HFFc6 (cell line): ENCODE data around the gene SLC66A2. TPM values are rescaled to one million over a fixed set of nuclear protein-coding genes. Genes with fewer than 3 reads are reported as not detected.

Source experiments
- DNase-seq: peaks from one replicate; pipeline ENCODE4 v3.0.0-alpha.2; 2018
- H3K27ac Mint-ChIP-seq: 2 replicates; pipeline ENCODE4 v1.8.0; 2020; ENCODE audit warnings: mild to moderate bottlenecking, mixed read lengths
- H3K27me3 Mint-ChIP-seq: 2 replicates; pipeline ENCODE4 v1.8.0; 2021; ENCODE audit warnings: mild to moderate bottlenecking, moderate library complexity, mixed read lengths; ENCODE audit not compliant: insufficient read depth
- H3K36me3 Mint-ChIP-seq: 2 replicates; pipeline ENCODE4 v1.8.0; 2021; ENCODE audit warnings: low read depth, mixed read lengths
- H3K4me1 Mint-ChIP-seq: 2 replicates; pipeline ENCODE4 v1.8.0; 2020; ENCODE audit warnings: low read depth, mixed read lengths
- H3K4me3 Mint-ChIP-seq: 2 replicates; pipeline ENCODE4 v1.8.0; 2020; ENCODE audit warnings: mild to moderate bottlenecking, moderate library complexity, mixed read lengths
- H3K9me3 Mint-ChIP-seq: 2 replicates; pipeline ENCODE4 v1.8.0; 2020; ENCODE audit warnings: mild to moderate bottlenecking, mixed read lengths
- CTCF ChIP-seq: fragments of 200-600 bp; sonication (generic); IDR thresholded peaks from 2 replicates; pipeline ENCODE4 v1.5.0; 2021; ENCODE audit warnings: antibody characterized with exemption, mild to moderate bottlenecking
- total RNA-seq, 6 experiments: library from RNA; stranded (reverse); fragmentation: NEBNext Ultra II Directional; extraction: Animal tissue kit (Norgen Biotek cat#: 25700); gene quantifications; 2 replicates in 1 of 6; 3 replicates in 5 of 6; pipeline ENCODE4 v1.2.3, GENCODE V29; 2021

The SLC66A2 gene
- total RNA-seq, 6 experiments from 2014 or later = 26.6 to 41.2 (median 29.9) TPM

- H3K36me3 Mint-ChIP-seq = peaks cover 59% of the 10 kb centered on the region
- H3K27me3 Mint-ChIP-seq = no peaks in the 10 kb centered on the region
- no peaks in the 10 kb centered on the region for H3K4me1 Mint-ChIP-seq
Observed at GRCh38 chr18:79926306-79926705, 25.1 kb downstream of the SLC66A2 start.

GRCh38 chr18:79924814-79925731, 26.4 kb downstream of the SLC66A2 start:
- Mint-ChIP-seq H3K36me3 (peaks cover 48% of the 10 kb centered on the region), H3K27me3 (no peaks in the 10 kb centered on the region), H3K4me1 (no peaks in the 10 kb centered on the region), H3K27ac (no peak overlapping the region), H3K9me3 (peaks cover 20% of the 10 kb centered on the region), H3K4me3 (no peak overlapping the region)
- TF ChIP-seq CTCF = no peak
- DNase-seq = no peak

More at GRCh38 chr18:79926306-79926705, 25.1 kb downstream of the SLC66A2 start:
- H3K27ac Mint-ChIP-seq = no peak overlapping the region
- no peak overlapping the region for H3K4me3 Mint-ChIP-seq
- no peak for TF ChIP-seq CTCF
- DNase-seq = no peak
- peaks cover 29% of the 10 kb centered on the region for H3K9me3 Mint-ChIP-seq

- H3K4me3 Mint-ChIP-seq = no peak overlapping the region
- no peak overlapping the region for H3K27ac Mint-ChIP-seq
- DNase-seq = no peak
- no peak for TF ChIP-seq CTCF
- no peaks in the 10 kb centered on the region for H3K4me1 Mint-ChIP-seq
- H3K9me3 Mint-ChIP-seq = peaks cover 9% of the 10 kb centered on the region
- no peaks in the 10 kb centered on the region for H3K27me3 Mint-ChIP-seq
- peaks cover 41% of the 10 kb centered on the region for H3K36me3 Mint-ChIP-seq
Observed at GRCh38 chr18:79923896-79924585, 27.4 kb downstream of the SLC66A2 start.

- Mint-ChIP-seq H3K4me1 (no peaks in the 10 kb centered on the region), H3K36me3 (peaks cover 33% of the 10 kb centered on the region), H3K27ac (no peak overlapping the region), H3K9me3 (no peaks in the 10 kb centered on the region; the same call in 1 of the 2 replicates), H3K4me3 (no peak overlapping the region), H3K27me3 (no peaks in the 10 kb centered on the region)
- DNase-seq = no peak
- no peak for TF ChIP-seq CTCF
Observed at GRCh38 chr18:79922971-79923411, 28.5 kb downstream of the SLC66A2 start.

- Mint-ChIP-seq H3K27ac (no peak overlapping the region), H3K4me1 (no peaks in the 10 kb centered on the region), H3K36me3 (peaks cover 37% of the 10 kb centered on the region), H3K9me3 (no peaks in the 10 kb centered on the region; the same call in 1 of the 2 replicates), H3K4me3 (no peak overlapping the region), H3K27me3 (no peaks in the 10 kb centered on the region)
- TF ChIP-seq CTCF = no peak
- no peak for DNase-seq
Observed at GRCh38 chr18:79921984-79922965, 29.2 kb downstream of the SLC66A2 start.
